Measurements from ENCODE around the gene SIX2. TPM values are rescaled to one million over a fixed set of nuclear protein-coding genes. Genes with fewer than 3 reads are reported as not detected.

The SIX2 gene
- total RNA-seq, 1 donor from 2014 or later: not detected

GRCh38 chr2:45005261-45006002 lies 3.8 kb downstream of the SIX2 start:
- no peak overlapping the region for H3K27ac ChIP-seq
- H2AFZ ChIP-seq (replicated peaks): no peak overlapping the region
- no peak overlapping the region for H3K9ac ChIP-seq
- H3F3A ChIP-seq (ENCODE audit: low read depth): peaks cover 38% of the 10 kb centered on the region
- peaks cover 9% of the 10 kb centered on the region for H3K9me3 Mint-ChIP-seq
- H3K4me1 Mint-ChIP-seq: peaks cover 23% of the 10 kb centered on the region
- peak; percentile 65 for DNase-seq (ENCODE audit: low spot score)
- H3K4me2 ChIP-seq: peak overlapping the region; percentile 82
- peak overlapping the region; percentile 46 for H3K4me3 ChIP-seq
- H3K79me2 ChIP-seq (ENCODE audit: low read depth): no peaks in the 10 kb centered on the region
- peak overlapping the region; percentile 12 for H3K4me3 Mint-ChIP-seq
- H3K36me3 Mint-ChIP-seq: peaks cover 6% of the 10 kb centered on the region
- peaks cover 81% of the 10 kb centered on the region for H4K20me1 ChIP-seq (ENCODE audit: low read depth)
- TF ChIP-seq EZH2 (IDR thresholded peaks at IDR 0.05) (no peak), CTCF (IDR thresholded peaks at IDR 0.05) (no peak), EZH2phosphoT487 (IDR thresholded peaks at IDR 0.05) (no peak)
- no peaks in the 10 kb centered on the region for H3K9me3 ChIP-seq (ENCODE audit: low read depth)
- H3K4me1 ChIP-seq: peaks cover 37% of the 10 kb centered on the region
- H3K27me3 Mint-ChIP-seq (ENCODE audit: insufficient read depth, low read depth): peaks cover 89% of the 10 kb centered on the region
- H3K36me3 ChIP-seq: no peaks in the 10 kb centered on the region
- H3K27ac Mint-ChIP-seq: no peak overlapping the region
- H3K27me3 ChIP-seq: peaks cover 98% of the 10 kb centered on the region

- Mint-ChIP-seq H3K27ac (no peak overlapping the region), H3K27me3 (ENCODE audit: insufficient read depth, low read depth) (peaks cover 90% of the 10 kb centered on the region), H3K4me3 (peak overlapping the region; percentile 80), H3K36me3 (peaks cover 6% of the 10 kb centered on the region), H3K9me3 (peaks cover 9% of the 10 kb centered on the region), H3K4me1 (peaks cover 23% of the 10 kb centered on the region)
- H3F3A ChIP-seq (ENCODE audit: low read depth): peaks cover 38% of the 10 kb centered on the region
- peaks cover 81% of the 10 kb centered on the region for H4K20me1 ChIP-seq (ENCODE audit: low read depth)
- H3K4me3 ChIP-seq: peak overlapping the region; percentile 46
- peaks cover 39% of the 10 kb centered on the region for H3K4me1 ChIP-seq
- H3K9me3 ChIP-seq (ENCODE audit: low read depth): no peaks in the 10 kb centered on the region
- H3K9ac ChIP-seq: no peak overlapping the region
- DNase-seq (ENCODE audit: low spot score): peak; percentile 71
- H3K36me3 ChIP-seq: no peaks in the 10 kb centered on the region
- peak overlapping the region; percentile 82 for H3K4me2 ChIP-seq
- no peaks in the 10 kb centered on the region for H3K79me2 ChIP-seq (ENCODE audit: low read depth)
- no peak overlapping the region for H3K27ac ChIP-seq
- TF ChIP-seq EZH2 (IDR thresholded peaks at IDR 0.05): peak; percentile 99
- peak; percentile 98 for TF ChIP-seq EZH2phosphoT487 (IDR thresholded peaks at IDR 0.05)
- TF ChIP-seq CTCF (IDR thresholded peaks at IDR 0.05): no peak
- peak overlapping the region; percentile 64 for H2AFZ ChIP-seq (replicated peaks)
- peaks cover 98% of the 10 kb centered on the region for H3K27me3 ChIP-seq
These were observed 4.6 kb downstream of the SIX2 start for GRCh38 chr2:45004562-45005191.

GRCh38 chr2:45003579-45004551 lies 5.4 kb downstream of the SIX2 start:
- peaks cover 37% of the 10 kb centered on the region for H3F3A ChIP-seq (ENCODE audit: low read depth)
- Mint-ChIP-seq H3K4me1 (peaks cover 23% of the 10 kb centered on the region), H3K9me3 (peaks cover 12% of the 10 kb centered on the region), H3K4me3 (peak overlapping the region; percentile 80), H3K27me3 (ENCODE audit: insufficient read depth, low read depth) (peaks cover 95% of the 10 kb centered on the region), H3K27ac (no peak overlapping the region), H3K36me3 (peaks cover 6% of the 10 kb centered on the region)
- peaks cover 79% of the 10 kb centered on the region for H4K20me1 ChIP-seq (ENCODE audit: low read depth)
- peak overlapping the region; percentile 64 for H2AFZ ChIP-seq (replicated peaks)
- H3K9ac ChIP-seq: no peak overlapping the region
- H3K36me3 ChIP-seq: no peaks in the 10 kb centered on the region
- TF ChIP-seq EZH2phosphoT487 (IDR thresholded peaks at IDR 0.05) (no peak), EZH2 (IDR thresholded peaks at IDR 0.05) (peak; percentile 100)
- H3K9me3 ChIP-seq (ENCODE audit: low read depth): no peaks in the 10 kb centered on the region
- H3K27me3 ChIP-seq: peaks cover 100% of the 10 kb centered on the region
- H3K4me3 ChIP-seq: peak overlapping the region; percentile 46
- DNase-seq (ENCODE audit: low spot score): peak; percentile 58
- H3K27ac ChIP-seq: no peak overlapping the region
- H3K79me2 ChIP-seq (ENCODE audit: low read depth): no peaks in the 10 kb centered on the region
- H3K4me2 ChIP-seq: peak overlapping the region; percentile 82
- peaks cover 38% of the 10 kb centered on the region for H3K4me1 ChIP-seq

Data from neural progenitor cell (in vitro differentiated cells).